ENCODE measurements around the gene NHLRC4.

NHLRC4 gene

GRCh38 chr16:525123-525519 lies 41.7 kb upstream of the NHLRC4 start:
- Histone ChIP-seq H3K27ac (replicated peaks) (no peak overlapping the region), H3K27me3 (ENCODE audit: insufficient read depth, poor library complexity, severe bottlenecking) (no peaks in the 10 kb centered on the region), H3K4me3 (replicated peaks; ENCODE audit: insufficient read depth, low read length) (no peak overlapping the region)
- DNase-seq (ENCODE audit: low read depth in 1 of 2, low spot score in 1 of 2) = no peak
- no peak for TF ChIP-seq SPI1 (IDR thresholded peaks at IDR 0.05; ENCODE audit: borderline replicate concordance, low read depth)
- TF ChIP-seq, protein P1, sequence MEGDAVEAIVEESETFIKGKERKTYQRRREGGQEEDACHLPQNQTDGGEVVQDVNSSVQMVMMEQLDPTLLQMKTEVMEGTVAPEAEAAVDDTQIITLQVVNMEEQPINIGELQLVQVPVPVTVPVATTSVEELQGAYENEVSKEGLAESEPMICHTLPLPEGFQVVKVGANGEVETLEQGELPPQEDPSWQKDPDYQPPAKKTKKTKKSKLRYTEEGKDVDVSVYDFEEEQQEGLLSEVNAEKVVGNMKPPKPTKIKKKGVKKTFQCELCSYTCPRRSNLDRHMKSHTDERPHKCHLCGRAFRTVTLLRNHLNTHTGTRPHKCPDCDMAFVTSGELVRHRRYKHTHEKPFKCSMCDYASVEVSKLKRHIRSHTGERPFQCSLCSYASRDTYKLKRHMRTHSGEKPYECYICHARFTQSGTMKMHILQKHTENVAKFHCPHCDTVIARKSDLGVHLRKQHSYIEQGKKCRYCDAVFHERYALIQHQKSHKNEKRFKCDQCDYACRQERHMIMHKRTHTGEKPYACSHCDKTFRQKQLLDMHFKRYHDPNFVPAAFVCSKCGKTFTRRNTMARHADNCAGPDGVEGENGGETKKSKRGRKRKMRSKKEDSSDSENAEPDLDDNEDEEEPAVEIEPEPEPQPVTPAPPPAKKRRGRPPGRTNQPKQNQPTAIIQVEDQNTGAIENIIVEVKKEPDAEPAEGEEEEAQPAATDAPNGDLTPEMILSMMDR (IDR thresholded peaks at IDR 0.05; ENCODE audit: insufficient read depth, low read length) = no peak
- no peak for TF ChIP-seq REST (IDR thresholded peaks at IDR 0.05; ENCODE audit: insufficient replicate concordance, low read depth)
- no peak for TF ChIP-seq GABPA (IDR thresholded peaks at IDR 0.05; ENCODE audit: low read depth)
- TF ChIP-seq POLR2AphosphoS5 (IDR thresholded peaks at IDR 0.05; ENCODE audit: low read depth) = no peak

DNA sequence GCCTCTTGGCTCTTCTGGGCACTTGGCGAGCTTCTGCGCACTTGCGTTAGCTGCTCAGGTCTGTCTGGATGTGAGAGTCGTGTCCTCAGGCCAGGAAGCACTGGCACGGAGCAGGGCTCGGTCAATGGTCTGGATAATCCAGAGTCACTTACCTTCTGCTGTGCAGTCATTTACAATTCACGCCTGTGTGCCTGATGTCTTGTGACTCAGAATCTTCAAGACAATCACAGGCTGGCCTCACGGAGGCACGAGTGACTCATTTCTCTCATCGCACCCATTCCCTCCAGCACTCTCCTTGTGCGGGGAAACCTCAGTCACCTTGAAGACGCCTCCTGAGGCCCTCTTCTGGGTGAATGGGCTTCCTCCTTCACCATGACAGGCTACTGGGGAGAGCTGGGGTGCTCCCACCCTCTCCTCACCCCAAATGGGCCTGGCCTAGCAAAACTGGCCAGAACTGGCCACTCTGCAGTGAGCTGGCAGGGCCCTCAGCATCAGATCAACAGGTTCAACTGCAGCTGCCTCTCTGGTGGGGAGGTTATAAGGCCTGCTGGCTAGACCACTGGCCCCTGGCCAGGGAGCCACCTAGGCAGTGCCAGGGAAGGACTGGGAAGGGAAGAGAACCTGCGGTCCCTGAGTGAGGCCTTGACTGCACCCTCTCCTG lies 41.2 kb upstream of the NHLRC4 start:
- peak overlapping the region; percentile 78 for H3K4me3 ChIP-seq (replicated peaks; ENCODE audit: insufficient read depth, low read length)
- peak; percentile 44 to 73 for DNase-seq (ENCODE audit: low read depth in 1 of 2, low spot score in 1 of 2)
- H3K27me3 ChIP-seq (ENCODE audit: insufficient read depth, poor library complexity, severe bottlenecking) = no peaks in the 10 kb centered on the region
- no peak for TF ChIP-seq POLR2AphosphoS5 (IDR thresholded peaks at IDR 0.05; ENCODE audit: low read depth)
- TF ChIP-seq REST (IDR thresholded peaks at IDR 0.05; ENCODE audit: insufficient replicate concordance, low read depth) = no peak
- TF ChIP-seq SPI1 (IDR thresholded peaks at IDR 0.05; ENCODE audit: borderline replicate concordance, low read depth) = no peak
- TF ChIP-seq GABPA (IDR thresholded peaks at IDR 0.05; ENCODE audit: low read depth) = no peak
- TF ChIP-seq, protein P1 (IDR thresholded peaks at IDR 0.05; ENCODE audit: insufficient read depth, low read length) = no peak
- peak overlapping the region; percentile 88; the same call in 1 of the 2 replicates for H3K27ac ChIP-seq (replicated peaks)

GRCh38 chr16:526181-527014 lies 40.4 kb upstream of the NHLRC4 start:
- Histone ChIP-seq H3K27ac (replicated peaks) (peak overlapping the region; percentile 88), H3K4me3 (replicated peaks; ENCODE audit: insufficient read depth, low read length) (peak overlapping the region; percentile 78), H3K27me3 (ENCODE audit: insufficient read depth, poor library complexity, severe bottlenecking) (no peaks in the 10 kb centered on the region)
- peak in 1 of 2 experiments; percentile 20 for DNase-seq (ENCODE audit: low read depth in 1 of 2, low spot score in 1 of 2)
- TF ChIP-seq REST (IDR thresholded peaks at IDR 0.05; ENCODE audit: insufficient replicate concordance, low read depth) (no peak), POLR2AphosphoS5 (IDR thresholded peaks at IDR 0.05; ENCODE audit: low read depth) (no peak), SPI1 (IDR thresholded peaks at IDR 0.05; ENCODE audit: borderline replicate concordance, low read depth) (no peak), GABPA (IDR thresholded peaks at IDR 0.05; ENCODE audit: low read depth) (no peak)
- TF ChIP-seq, protein P1 (IDR thresholded peaks at IDR 0.05; ENCODE audit: insufficient read depth, low read length) = no peak
